Calu3 (cell line): Measurements from ENCODE around the gene OR6K3. TPM values are rescaled to one million over a fixed set of nuclear protein-coding genes. Genes with fewer than 3 reads are reported as not detected.
"Not testable (repeated sequence)": the region's sequence is repeated elsewhere in the genome, so short reads cannot be mapped to it uniquely, and the experiment has no call there.

Experiments
- BruUV-seq: library from RNA; stranded (reverse); fragments of 400-500 nt; replicated peaks from 2 replicates; lab custom pipeline; 2021; lab: Mats Ljungman, UMichigan
- CTCF ChIA-PET: fragments of 300-600 bp; sonication (Branson Sonifier 250); formaldehyde crosslinking; loops from one replicate; lab custom pipeline; 2022; ENCODE audit warnings: antibody characterized with exemption; lab: Charles Lee
- DNase-seq: peaks from one replicate; pipeline ENCODE4 v3.0.0; 2022
- H3K27ac Mint-ChIP-seq: one replicate; pipeline ENCODE4 v1.8.0; 2022; ENCODE audit warnings: mixed read lengths; ENCODE audit not compliant: unreplicated experiment
- H3K27me3 Mint-ChIP-seq: one replicate; pipeline ENCODE4 v1.8.0; 2022; ENCODE audit warnings: mixed read lengths; ENCODE audit not compliant: unreplicated experiment
- H3K36me3 Mint-ChIP-seq: one replicate; pipeline ENCODE4 v1.8.0; 2022; ENCODE audit warnings: mild to moderate bottlenecking, moderate library complexity, mixed read lengths; ENCODE audit not compliant: insufficient read depth, unreplicated experiment
- H3K4me1 Mint-ChIP-seq: one replicate; pipeline ENCODE4 v1.8.0; 2022; ENCODE audit warnings: mild to moderate bottlenecking, low read depth, mixed read lengths; ENCODE audit not compliant: unreplicated experiment
- H3K4me3 Mint-ChIP-seq: one replicate; pipeline ENCODE4 v1.8.0; 2022; ENCODE audit warnings: mild to moderate bottlenecking, low read depth, moderate library complexity, mixed read lengths; ENCODE audit not compliant: unreplicated experiment
- H3K9me3 Mint-ChIP-seq: one replicate; pipeline ENCODE4 v1.8.0; 2022; ENCODE audit warnings: low read depth, mixed read lengths; ENCODE audit not compliant: unreplicated experiment
- CTCF ChIP-seq: fragments of 200-600 bp; IDR thresholded peaks from one replicate; pipeline ENCODE4 v1.8.0; 2022; ENCODE audit warnings: antibody characterized with exemption; ENCODE audit not compliant: unreplicated experiment
- intact Hi-C: fragments of 100-400 bp; cut with micrococcal nuclease; formaldehyde crosslinking; loops from one replicate; pipeline ENCODE4 v1.10.0; 2022; ENCODE audit not compliant: unreplicated experiment
- total RNA-seq: library from RNA; stranded (reverse); gene quantifications from 2 replicates; pipeline ENCODE4 v1.2.3, GENCODE V29; 2022

OR6K3 gene
- total RNA-seq, 1 experiment from 2014 or later: not detected

- Mint-ChIP-seq H3K4me1 (no peaks in the 10 kb centered on the region), H3K9me3 (peaks cover 1% of the 10 kb centered on the region), H3K27ac (no peak overlapping the region), H3K36me3 (no peaks in the 10 kb centered on the region), H3K4me3 (no peak overlapping the region), H3K27me3 (peaks cover 26% of the 10 kb centered on the region)
- no peak for DNase-seq
- BruUV-seq: no TSS peak
- intact Hi-C loops: no loop called here
- no peak for TF ChIP-seq CTCF
- CTCF ChIA-PET: no interaction called here
Observed at GRCh38 chr1:158694596-158694995, 25.9 kb downstream of the OR6K3 start.

- H3K27ac Mint-ChIP-seq: no peak overlapping the region
- no TSS peak for BruUV-seq
- H3K27me3 Mint-ChIP-seq: peaks cover 20% of the 10 kb centered on the region
- no peak for DNase-seq
- intact Hi-C loops: no loop called here
- H3K36me3 Mint-ChIP-seq: no peaks in the 10 kb centered on the region
- no peak overlapping the region for H3K4me3 Mint-ChIP-seq
- no peak for TF ChIP-seq CTCF
- H3K9me3 Mint-ChIP-seq: no peaks in the 10 kb centered on the region
- H3K4me1 Mint-ChIP-seq: no peaks in the 10 kb centered on the region
- CTCF ChIA-PET: no interaction called here
Observed at GRCh38 chr1:158692356-158692755, 28.2 kb downstream of the OR6K3 start.

GRCh38 chr1:158691907-158692306 lies 28.6 kb downstream of the OR6K3 start:
- no peak for TF ChIP-seq CTCF
- no peaks in the 10 kb centered on the region for H3K4me1 Mint-ChIP-seq
- intact Hi-C loops: no loop called here
- no peaks in the 10 kb centered on the region for H3K36me3 Mint-ChIP-seq
- no peak overlapping the region for H3K27ac Mint-ChIP-seq
- no peaks in the 10 kb centered on the region for H3K9me3 Mint-ChIP-seq
- no peak overlapping the region for H3K4me3 Mint-ChIP-seq
- DNase-seq: no peak
- BruUV-seq: no TSS peak
- H3K27me3 Mint-ChIP-seq: peaks cover 20% of the 10 kb centered on the region
- CTCF ChIA-PET: no interaction called here

- H3K9me3 Mint-ChIP-seq, intact Hi-C loops, H3K4me3 Mint-ChIP-seq, DNase-seq, H3K36me3 Mint-ChIP-seq, H3K4me1 Mint-ChIP-seq, CTCF ChIA-PET, H3K27ac Mint-ChIP-seq, BruUV-seq: not testable (repeated sequence)
- H3K27me3 Mint-ChIP-seq: peaks cover 19% of the 10 kb centered on the region
Observed at GRCh38 chr1:158691149-158691548, 29.4 kb downstream of the OR6K3 start.

- H3K4me1 Mint-ChIP-seq: peaks cover 5% of the 10 kb centered on the region
- H3K9me3 Mint-ChIP-seq: peaks cover 3% of the 10 kb centered on the region
- H3K27me3 Mint-ChIP-seq: peaks cover 6% of the 10 kb centered on the region
- no peak for DNase-seq
- TF ChIP-seq CTCF: no peak
- H3K27ac Mint-ChIP-seq: no peak overlapping the region
- no peaks in the 10 kb centered on the region for H3K36me3 Mint-ChIP-seq
- no peak overlapping the region for H3K4me3 Mint-ChIP-seq
- intact Hi-C loops: no loop called here
- CTCF ChIA-PET: no interaction called here
- no TSS peak for BruUV-seq
Observed at GRCh38 chr1:158689875-158690274, 30.6 kb downstream of the OR6K3 start.
